Endothelial cell of umbilical vein (primary cell): Measurements from ENCODE around the gene SPRED1. TPM values are rescaled to one million over a fixed set of nuclear protein-coding genes. Genes with fewer than 3 reads are reported as not detected.

Experiments
- BruUV-seq: library from RNA; stranded (reverse); fragments of 400-500 nt; replicated peaks from 2 replicates; lab custom pipeline; 2021; lab: Mats Ljungman, UMichigan
- CTCF ChIA-PET: fragments of 300-600, 350-600 bp; sonication (Branson Sonifier 250); formaldehyde crosslinking; loops from one replicate; lab custom pipeline; 2021; ENCODE audit warnings: antibody characterized with exemption, inconsistent platforms; lab: Charles Lee
- POLR2A ChIA-PET: fragments of 300-600, 350-600 bp; sonication (Branson Sonifier 250); formaldehyde crosslinking; loops from one replicate; lab custom pipeline; 2021; ENCODE audit warnings: antibody characterized with exemption, inconsistent platforms; lab: Charles Lee
- DNase-seq: peaks from one replicate; pipeline ENCODE4 v3.0.0-alpha.2; 2011; ENCODE audit warnings: low read depth, low spot score
- FAIRE-seq: peaks from 2 replicates; lab custom pipeline; 2011; peaks lifted over from hg19 to GRCh38; lab: Jason Lieb, UNC
- H2AFZ ChIP-seq: 2 replicates; pipeline ENCODE4 v1.6.0; 2012; ENCODE audit warnings: low read depth, low read length, control low read depth, inconsistent platforms
- H3K27ac ChIP-seq: 2 replicates; pipeline ENCODE4 v1.5.1; 2011; ENCODE audit warnings: low read depth, mild to moderate bottlenecking, control low read depth, low read length, moderate library complexity; ENCODE audit not compliant: insufficient read depth
- H3K27me3 ChIP-seq, 2 experiments: 2 replicates each; pipeline versions ENCODE4 v1.6.0 to v1.6.1; 2011; ENCODE audit warnings: low read length in 2 of 2, mixed read lengths in 1 of 2; ENCODE audit not compliant: control insufficient read depth in 2 of 2, insufficient read depth in 2 of 2
- H3K36me3 ChIP-seq, 2 experiments: 2 replicates in 1 of 2; 3 replicates in 1 of 2; pipeline ENCODE4 v1.5.1; 2011; ENCODE audit warnings: low read length in 2 of 2, mild to moderate bottlenecking in 1 of 2, moderate library complexity in 1 of 2; ENCODE audit not compliant: control insufficient read depth in 2 of 2, insufficient read depth in 2 of 2; ENCODE audit errors: extremely low read depth in 1 of 2
- H3K4me1 ChIP-seq: 3 replicates; pipeline ENCODE4 v1.5.1; 2011; ENCODE audit warnings: mild to moderate bottlenecking, low read length; ENCODE audit not compliant: control insufficient read depth, insufficient read depth; ENCODE audit errors: extremely low read depth
- H3K4me2 ChIP-seq: 2 replicates; pipeline ENCODE4 v1.6.1; 2011; ENCODE audit warnings: low read length, control low read depth, mixed read lengths; ENCODE audit not compliant: insufficient read depth
- H3K4me3 ChIP-seq, 3 experiments: fragments of 200-600 bp in 1 of 3; sonication (generic), shearing (Covaris generic) in 1 of 3; replicated peaks in 1 of 3; 2 replicates each; pipeline ENCODE4 v1.5.1; 2011 to 2016; ENCODE audit warnings: control low read depth in 3 of 3, low read length in 3 of 3, mild to moderate bottlenecking in 2 of 3, inconsistent platforms in 1 of 3, low read depth in 1 of 3, moderate library complexity in 1 of 3; ENCODE audit not compliant: insufficient read depth in 1 of 3
- H3K79me2 ChIP-seq: 2 replicates; pipeline ENCODE4 v1.6.0; 2012; ENCODE audit warnings: low read length, inconsistent platforms; ENCODE audit not compliant: control insufficient read depth, insufficient read depth
- H3K9ac ChIP-seq: replicated peaks from 2 replicates; pipeline ENCODE3; 2011; ENCODE audit warnings: low read length, control low read depth; ENCODE audit not compliant: insufficient read depth; ENCODE audit errors: extremely low read depth
- H3K9me1 ChIP-seq: replicated peaks from 3 replicates; pipeline ENCODE4 v1.6.0; 2011; ENCODE audit warnings: mild to moderate bottlenecking, low read length; ENCODE audit not compliant: control insufficient read depth, insufficient read depth; ENCODE audit errors: extremely low read depth
- H3K9me3 ChIP-seq: replicated peaks from 2 replicates; pipeline ENCODE4 v1.5.1; 2012; ENCODE audit warnings: low read length, inconsistent platforms; ENCODE audit not compliant: control insufficient read depth, insufficient read depth
- H4K20me1 ChIP-seq: replicated peaks from 2 replicates; pipeline ENCODE3; 2011; ENCODE audit warnings: mild to moderate bottlenecking, low read length; ENCODE audit not compliant: control insufficient read depth, insufficient read depth; ENCODE audit errors: extremely low read depth
- CTCF ChIP-seq, 2 donors: IDR thresholded peaks; 1 replicate in 1 of 2; 2 replicates in 1 of 2; pipeline ENCODE4 v1.5.1; 2011; ENCODE audit warnings: low read length in 2 of 2, mild to moderate bottlenecking in 2 of 2, moderate library complexity in 2 of 2, control low read depth in 1 of 2, inconsistent platforms in 1 of 2, low read depth in 1 of 2; ENCODE audit not compliant: insufficient read depth in 1 of 2; ENCODE audit errors: extremely low read depth in 1 of 2
- EZH2 ChIP-seq: IDR thresholded peaks from 2 replicates; pipeline ENCODE4 v1.6.1; 2012; ENCODE audit warnings: borderline replicate concordance, low read depth, mild to moderate bottlenecking, moderate library complexity, low read length, inconsistent platforms; ENCODE audit not compliant: severe bottlenecking
- FOS ChIP-seq: IDR thresholded peaks from 2 replicates; pipeline ENCODE4 v1.6.1; 2011; ENCODE audit warnings: mild to moderate bottlenecking, low read length, moderate library complexity, borderline replicate concordance; ENCODE audit not compliant: insufficient read depth
- GATA2 ChIP-seq: IDR thresholded peaks from 2 replicates; pipeline ENCODE4 v1.7.0; 2011; ENCODE audit warnings: low read depth, mild to moderate bottlenecking, moderate library complexity, mixed read lengths, low read length; ENCODE audit not compliant: insufficient read length, insufficient read depth
- JUN ChIP-seq: IDR thresholded peaks from 2 replicates; pipeline ENCODE4 v1.6.1; 2011; ENCODE audit warnings: borderline replicate concordance, low read depth; ENCODE audit not compliant: insufficient read length, insufficient read depth
- MAX ChIP-seq: IDR thresholded peaks from 2 replicates; pipeline ENCODE4 v1.6.1; 2011; ENCODE audit not compliant: insufficient read depth, insufficient read length
- MYC ChIP-seq: IDR thresholded peaks from one replicate; pipeline ENCODE4 v1.6.1; 2011; ENCODE audit warnings: mild to moderate bottlenecking, low read depth, low read length
- POLR2A ChIP-seq: IDR thresholded peaks from 2 replicates; pipeline ENCODE4 v1.6.1; 2012; ENCODE audit warnings: low read depth, mild to moderate bottlenecking, control low read depth, low read length
- POLR2AphosphoS5 ChIP-seq: IDR thresholded peaks from 2 replicates; pipeline ENCODE4 v1.6.1; 2012; ENCODE audit warnings: low read depth, mild to moderate bottlenecking, control low read depth, low read length, moderate library complexity; ENCODE audit not compliant: insufficient read depth
- dilution Hi-C: fragments of 300-500 bp; cut with MboI; formaldehyde crosslinking; loops from one replicate; pipeline ENCODE4 v1.15.0; 2019; ENCODE audit warnings: low sequenced_read_pairs; ENCODE audit not compliant: extremely low pct_ligation_motif_present
- intact Hi-C: fragments of 100-400 bp; cut with micrococcal nuclease; formaldehyde crosslinking; loops from one replicate; pipeline ENCODE4 v1.10.0; 2022
- polyA plus RNA-seq, 4 experiments: library from polyadenylated mRNA; depleted of rRNA in 3 of 4; stranded (reverse) in 3 of 4; unstranded in 1 of 4; fragments of >200 nt; gene quantifications; 2 replicates each; pipeline versions ENCODE4 v1.2.1 to v1.2.3, GENCODE V29; 2011 to 2012; ENCODE audit warnings: missing spikeins in 1 of 4
- total RNA-seq: library from RNA; stranded (reverse); gene quantifications from 2 replicates; pipeline ENCODE4 v1.2.3, GENCODE V29; 2021

SPRED1 gene
- total and polyA plus RNA-seq, 2 donors (not counting 3 experiments of a cell fraction or from before 2014, with no cell fraction given) = 1.3 to 10.7 TPM

GRCh38 chr15:38312190-38312589 is 59.6 kb downstream of the SPRED1 start:
- POLR2A ChIA-PET = no interaction called here

GRCh38 chr15:38316311-38316710 is 63.7 kb downstream of the SPRED1 start:
- H2AFZ ChIP-seq = no peak overlapping the region
- H3K4me1 ChIP-seq = no peaks in the 10 kb centered on the region
- no peaks in the 10 kb centered on the region for H3K27me3 ChIP-seq
- POLR2A ChIA-PET = no interaction called here
- peaks cover 3% of the 10 kb centered on the region for H4K20me1 ChIP-seq
- H3K79me2 ChIP-seq = peaks cover 79% of the 10 kb centered on the region
- no peaks in the 10 kb centered on the region for H3K9me1 ChIP-seq
- intact Hi-C loops = no loop called here
- no TSS peak for BruUV-seq
- DNase-seq = no peak
- CTCF ChIA-PET = no interaction called here
- TF ChIP-seq MAX = no peak
- TF ChIP-seq GATA2 = no peak
- TF ChIP-seq EZH2 = no peak
- no peak for TF ChIP-seq FOS
- TF ChIP-seq CTCF (IDR thresholded peaks at IDR 0.05; ENCODE audit: extremely low read depth in 1 of 2, insufficient read depth in 1 of 2, low read depth in 1 of 2, low read length in 2 of 2) = no peak
- no peak for TF ChIP-seq MYC
- TF ChIP-seq JUN = no peak
- TF ChIP-seq POLR2AphosphoS5 = no peak
- TF ChIP-seq POLR2A = no peak
- no peak for FAIRE-seq
- no peaks in the 10 kb centered on the region for H3K36me3 ChIP-seq
- no peak overlapping the region for H3K9ac ChIP-seq
- no peak overlapping the region for H3K27ac ChIP-seq
- no peak overlapping the region for H3K4me3 ChIP-seq
- no peak overlapping the region for H3K4me2 ChIP-seq
- dilution Hi-C loops = no loop called here
- H3K9me3 ChIP-seq = no peaks in the 10 kb centered on the region

More at GRCh38 chr15:38312190-38312589, 59.6 kb downstream of the SPRED1 start:
- no peak overlapping the region for H3K27ac ChIP-seq
- H3K27me3 ChIP-seq = no peaks in the 10 kb centered on the region
- FAIRE-seq = no peak
- H3K4me1 ChIP-seq = no peaks in the 10 kb centered on the region
- H3K36me3 ChIP-seq = no peaks in the 10 kb centered on the region
- H4K20me1 ChIP-seq = peaks cover 3% of the 10 kb centered on the region
- intact Hi-C loops = no loop called here
- no TSS peak for BruUV-seq
- TF ChIP-seq JUN (no peak), GATA2 (no peak), MAX (no peak), MYC (no peak), POLR2AphosphoS5 (no peak), FOS (no peak), EZH2 (no peak)
- CTCF ChIA-PET = interaction anchor here (1.5 kb wide), 1 partner anchor 11 kb away, joined by 4 read pairs; no protein-coding TSS in a partner anchor
- dilution Hi-C loops = no loop called here
- DNase-seq = no peak
- H3K4me2 ChIP-seq = no peak overlapping the region
- H3K9me3 ChIP-seq = no peaks in the 10 kb centered on the region
- peaks cover 82% of the 10 kb centered on the region for H3K79me2 ChIP-seq
- no peaks in the 10 kb centered on the region for H3K9me1 ChIP-seq
- H3K4me3 ChIP-seq = no peak overlapping the region
- no peak overlapping the region for H2AFZ ChIP-seq
- no peak overlapping the region for H3K9ac ChIP-seq
